ENCODE data around the gene PTH1R. TPM values are rescaled to one million over a fixed set of nuclear protein-coding genes. Genes with fewer than 3 reads are reported as not detected.

The PTH1R gene
- total RNA-seq, 1 donor from 2014 or later = 18.9 TPM

DNA sequence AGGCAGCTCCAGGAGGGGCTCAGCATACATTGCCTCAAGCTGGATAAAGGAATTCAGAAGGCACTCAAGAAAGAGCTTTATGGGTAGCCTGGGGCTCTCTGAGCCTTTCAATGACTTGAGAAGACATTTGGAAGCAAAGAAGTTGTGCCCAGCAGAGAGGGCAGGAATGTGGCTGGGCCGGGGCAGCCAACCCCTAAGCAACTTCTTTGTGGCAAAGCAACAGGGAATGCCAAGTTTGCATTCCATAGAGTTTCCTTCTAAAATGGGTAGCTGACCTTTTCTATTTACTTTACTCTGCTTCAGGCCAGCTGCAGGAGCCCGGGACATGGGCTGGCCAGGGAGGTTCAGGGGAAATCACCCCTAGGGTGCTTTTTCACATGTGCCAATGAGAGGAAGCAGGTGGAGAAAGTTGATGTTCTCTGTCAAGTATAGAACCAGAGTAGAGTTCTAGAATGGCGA, 53.5 kb downstream of the PTH1R start:
- no peak for DNase-seq

DNA sequence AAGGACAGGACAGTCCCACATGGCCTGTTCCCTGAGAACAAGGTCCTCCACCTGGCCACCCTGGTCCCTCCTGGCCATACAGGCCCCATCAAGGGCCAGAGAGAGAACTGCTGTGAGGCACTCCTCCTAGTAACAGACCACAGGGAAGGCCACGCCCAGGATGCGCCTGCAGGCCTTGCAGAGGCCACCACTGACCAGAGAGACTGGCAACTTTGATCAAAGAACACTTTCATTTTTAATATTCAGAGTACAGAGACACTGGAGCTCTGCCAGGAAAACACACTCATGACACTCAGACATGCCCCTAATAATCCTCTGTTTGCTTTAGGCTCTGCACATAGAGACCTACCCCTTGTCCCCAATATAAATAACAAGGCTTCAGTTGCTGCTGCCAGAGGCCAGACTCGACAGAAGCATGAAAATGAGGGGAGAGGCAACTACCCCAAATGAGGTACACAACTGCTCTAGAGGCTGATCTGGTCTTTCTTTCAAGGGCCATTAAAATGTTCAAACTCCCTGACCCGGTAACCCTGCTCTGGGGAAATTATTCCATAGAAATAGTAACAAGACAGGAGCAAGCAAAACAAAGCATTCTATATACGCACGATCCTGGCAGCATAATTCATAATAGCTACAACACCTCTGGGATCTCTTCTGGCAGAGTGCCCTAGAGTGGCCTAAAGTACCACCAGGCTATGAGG, 54.3 kb downstream of the PTH1R start:
- DNase-seq = peak; percentile 27

DNA sequence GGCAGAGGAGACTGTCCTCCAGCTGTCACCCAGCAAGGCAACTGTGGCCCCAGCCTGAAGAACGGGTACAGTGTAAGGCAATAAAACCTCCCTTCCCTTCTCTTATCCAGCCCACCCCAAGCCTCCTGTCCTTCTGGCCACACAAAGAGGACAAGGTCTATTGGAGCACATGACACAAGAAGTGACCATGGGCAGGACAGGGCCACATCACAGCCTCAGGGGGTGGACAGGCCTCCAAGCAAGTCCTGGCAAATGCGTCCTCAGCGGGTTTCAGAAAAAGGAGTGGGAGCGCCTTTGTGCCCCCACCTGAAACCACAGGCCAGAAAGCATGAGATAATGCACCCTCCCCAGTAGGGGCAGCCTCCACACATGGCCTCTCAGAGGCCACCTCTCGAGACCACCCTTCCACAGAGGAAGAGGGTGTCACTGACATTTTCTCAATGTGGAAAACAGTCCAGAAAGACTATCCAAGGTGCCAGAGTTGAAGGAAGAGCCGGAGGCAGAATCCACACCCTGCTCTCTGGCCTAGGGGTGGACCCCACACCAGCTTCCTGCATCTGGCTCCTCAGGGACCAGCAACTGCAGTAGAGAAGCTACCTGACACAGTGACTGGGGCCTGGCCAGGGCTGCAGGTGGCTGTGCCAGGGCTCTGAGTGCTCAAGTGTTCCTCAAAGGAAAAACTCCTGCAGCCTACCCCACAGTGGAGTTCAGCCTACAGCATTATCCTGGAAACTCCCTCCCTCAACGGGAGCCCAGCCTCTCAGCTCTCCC, 55.1 kb downstream of the PTH1R start:
- DNase-seq = no peak

DNA sequence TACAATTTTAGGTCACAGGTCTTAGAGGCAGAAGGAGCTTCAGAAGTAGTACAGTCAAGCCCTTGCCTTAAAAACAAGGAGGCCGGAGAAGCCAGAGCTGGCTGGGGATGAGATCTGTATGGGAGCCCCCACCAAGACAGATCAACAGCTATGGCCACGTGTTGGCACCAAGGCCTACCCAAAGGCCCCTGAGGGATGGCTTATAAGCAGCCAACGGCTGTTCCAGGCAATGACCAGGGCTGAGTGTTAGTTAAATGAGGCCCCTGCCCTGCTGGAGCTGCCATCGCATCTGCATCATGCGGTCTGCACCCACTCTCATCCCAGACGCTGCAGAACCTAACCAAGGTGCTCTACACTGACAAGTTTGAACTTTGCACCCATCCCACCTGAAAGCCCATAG, 55.7 kb downstream of the PTH1R start:
- DNase-seq = no peak

DNA sequence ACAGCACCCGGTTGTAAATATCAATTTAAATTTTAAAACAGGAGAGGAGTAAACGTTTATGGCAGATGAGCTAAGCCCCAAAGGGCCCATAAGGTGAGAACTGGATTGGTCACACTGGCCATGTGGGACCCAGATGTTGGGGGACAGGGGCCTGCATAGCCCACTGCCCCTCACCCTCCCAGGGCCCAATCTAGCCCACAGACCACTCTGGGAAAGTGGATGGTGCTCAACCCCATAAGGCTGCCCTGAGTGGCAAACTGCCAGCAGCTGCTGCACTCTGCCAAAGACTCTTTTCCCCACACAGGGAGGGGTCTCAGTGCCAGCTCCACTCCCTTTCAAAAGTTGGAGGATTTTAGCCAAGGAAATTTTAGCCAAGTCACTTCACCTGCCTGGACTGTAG, 56.6 kb downstream of the PTH1R start:
- DNase-seq = no peak

DNA sequence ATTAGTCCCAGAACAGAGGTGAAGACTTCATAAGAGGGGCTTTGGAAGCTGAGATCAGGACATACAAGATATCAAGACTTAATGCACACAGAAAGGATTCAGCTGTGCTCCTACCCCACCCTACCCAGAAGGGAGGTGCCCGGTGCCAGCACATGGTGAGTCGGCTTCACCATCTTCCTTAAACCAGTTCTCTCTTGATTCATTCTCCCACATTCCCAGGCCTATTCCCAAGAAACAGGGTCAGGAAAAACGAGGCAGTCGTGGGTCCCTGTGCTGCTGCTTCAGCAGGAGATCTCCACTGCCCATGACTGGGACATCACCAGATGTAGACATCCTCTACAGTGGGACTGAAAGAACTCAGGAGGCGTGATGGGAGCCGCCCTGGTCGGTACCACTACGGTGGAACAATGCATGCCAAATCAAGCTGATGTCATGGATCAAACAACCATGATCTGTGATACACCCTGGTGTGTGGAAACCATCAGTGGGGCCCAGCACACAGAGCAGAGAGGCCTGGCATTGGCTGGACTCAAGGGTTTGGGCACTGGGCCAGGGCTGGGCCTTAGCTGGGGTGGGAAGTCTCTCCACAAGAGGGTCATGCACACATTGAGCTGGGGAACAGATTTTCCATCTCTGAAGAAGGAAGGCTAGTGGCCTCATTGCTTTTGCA, 57.1 kb downstream of the PTH1R start:
- no peak for DNase-seq

GRCh38 chr3:46935168-46935858, 57.8 kb downstream of the PTH1R start:
- peak; percentile 70 for DNase-seq

DNA sequence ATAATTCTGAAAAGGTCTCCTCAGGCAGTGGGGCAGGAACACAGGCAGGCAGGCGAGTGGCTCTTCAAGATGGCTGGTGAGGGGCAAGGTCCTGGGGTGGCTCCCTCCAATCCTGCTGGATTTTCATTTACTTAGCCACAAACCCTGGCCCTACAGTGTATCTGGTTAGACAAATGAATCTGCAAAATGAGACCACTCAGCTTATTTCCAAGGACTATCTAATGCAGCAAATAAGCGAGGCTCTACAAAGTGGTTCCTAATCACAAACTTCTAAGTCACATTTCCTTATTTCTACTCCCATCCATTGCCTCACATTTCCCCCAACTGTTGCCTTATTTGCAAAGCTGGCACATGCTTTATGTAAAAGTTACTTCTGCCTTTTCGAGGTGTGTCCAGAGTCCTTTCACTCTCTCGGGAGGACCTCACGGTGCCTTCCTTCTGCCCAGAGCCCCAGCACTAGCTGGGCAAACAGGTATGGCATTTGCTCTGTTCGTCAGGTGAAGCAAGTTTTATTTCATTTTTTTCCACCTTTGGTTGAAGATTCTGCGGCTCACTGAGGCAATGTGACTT, 58.6 kb downstream of the PTH1R start:
- DNase-seq = no peak

GRCh38 chr3:46936733-46937250, 59.3 kb downstream of the PTH1R start:
- DNase-seq = no peak

DNA sequence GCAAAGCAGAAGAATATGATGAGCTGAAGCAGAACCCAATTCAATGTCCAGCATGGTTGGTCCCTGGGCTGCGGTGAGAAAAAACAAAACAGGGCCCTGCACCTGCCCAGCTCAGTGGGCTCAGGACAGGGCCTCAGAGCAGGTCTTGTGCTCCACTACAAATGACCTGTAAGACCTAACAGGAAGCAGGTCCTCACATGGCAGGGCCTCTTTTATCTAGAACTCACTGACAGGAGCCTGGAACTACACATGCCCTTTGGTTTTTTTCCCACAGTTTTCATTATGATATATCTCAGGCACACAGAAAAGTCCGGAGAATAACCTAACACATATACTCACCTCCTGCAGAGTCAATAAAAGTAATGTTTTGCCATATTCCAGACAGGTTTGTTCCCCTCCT, 60.6 kb downstream of the PTH1R start:
- DNase-seq = no peak

DNA sequence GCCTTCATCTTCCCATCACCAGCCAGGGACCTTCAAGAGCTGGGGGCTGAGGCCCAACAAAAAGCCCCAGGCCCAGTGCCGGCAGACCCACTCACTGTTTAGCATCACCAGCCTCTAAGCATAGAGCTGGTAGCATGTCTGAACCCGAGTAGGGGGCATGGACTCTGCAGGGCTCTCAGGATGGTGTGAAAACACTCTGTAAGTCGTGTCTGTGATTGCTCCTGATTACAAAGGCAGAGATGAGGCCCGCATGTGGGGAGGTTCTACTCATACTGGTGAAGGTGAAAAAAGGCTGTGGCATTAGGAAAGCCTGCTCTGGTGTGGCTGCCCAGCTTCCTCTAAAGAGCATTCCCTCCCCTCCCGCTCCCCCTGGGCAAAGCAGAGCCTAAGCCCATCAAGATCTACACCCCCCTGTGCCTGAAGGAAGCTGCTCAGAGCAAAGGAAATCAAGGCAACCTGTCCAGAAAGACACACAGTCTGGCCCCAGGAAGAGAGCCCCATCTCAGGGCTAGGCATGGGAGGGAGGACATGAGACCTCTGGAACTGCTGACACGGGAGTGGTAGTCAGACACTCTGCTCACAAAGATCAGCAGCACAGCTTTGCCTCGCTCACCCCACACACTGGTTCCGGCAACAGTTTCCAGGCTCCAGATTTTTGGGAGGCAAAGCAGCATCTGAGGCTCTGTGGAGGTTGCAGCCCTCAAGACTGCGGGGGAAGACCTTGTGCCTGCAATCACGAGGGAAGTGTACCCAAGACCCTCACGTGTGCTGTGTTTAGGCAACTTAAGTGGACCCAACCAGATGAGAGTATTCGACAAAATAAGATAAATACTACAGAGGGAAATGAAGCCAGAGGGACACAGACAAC, 62.3 kb downstream of the PTH1R start:
- no peak for DNase-seq

GRCh38 chr3:46942076-46942475, 64.6 kb downstream of the PTH1R start:
- no peak for DNase-seq

DNA sequence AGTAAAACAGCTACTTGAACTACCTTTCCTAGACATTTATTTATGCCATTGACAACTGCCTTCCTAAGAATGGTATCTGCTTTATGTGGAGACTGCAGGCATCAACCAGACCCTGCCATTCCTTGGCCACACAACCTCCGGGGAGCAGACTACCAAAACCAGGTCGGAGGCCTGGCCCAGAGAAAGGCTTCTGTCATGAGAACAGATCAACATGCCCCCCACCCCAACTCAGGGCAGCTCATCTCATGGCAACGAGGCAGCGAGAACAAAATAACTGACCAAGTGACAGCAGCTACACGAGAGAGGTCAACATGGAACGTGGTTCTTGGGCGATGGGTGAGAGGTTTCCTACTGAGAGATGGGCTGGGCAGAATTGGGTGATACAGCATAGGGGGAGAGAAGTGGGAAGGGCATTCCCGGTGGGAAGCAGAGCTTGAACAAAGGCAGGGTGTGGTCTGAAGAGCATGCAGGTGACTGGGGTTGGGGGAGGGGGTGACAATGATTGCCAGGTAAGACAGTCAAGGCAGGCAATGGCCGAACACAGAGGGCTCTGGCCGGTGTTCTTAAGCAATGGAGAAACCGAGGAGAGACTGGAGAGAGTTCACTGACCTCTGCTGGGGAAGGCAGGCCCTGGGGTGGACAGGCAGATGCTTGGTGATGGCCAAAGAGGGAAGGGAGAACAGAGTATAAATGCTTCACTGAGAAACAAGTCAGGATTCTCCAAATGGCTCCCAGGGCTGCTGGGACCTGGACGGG, 65.1 kb downstream of the PTH1R start:
- no peak for DNase-seq

DNA sequence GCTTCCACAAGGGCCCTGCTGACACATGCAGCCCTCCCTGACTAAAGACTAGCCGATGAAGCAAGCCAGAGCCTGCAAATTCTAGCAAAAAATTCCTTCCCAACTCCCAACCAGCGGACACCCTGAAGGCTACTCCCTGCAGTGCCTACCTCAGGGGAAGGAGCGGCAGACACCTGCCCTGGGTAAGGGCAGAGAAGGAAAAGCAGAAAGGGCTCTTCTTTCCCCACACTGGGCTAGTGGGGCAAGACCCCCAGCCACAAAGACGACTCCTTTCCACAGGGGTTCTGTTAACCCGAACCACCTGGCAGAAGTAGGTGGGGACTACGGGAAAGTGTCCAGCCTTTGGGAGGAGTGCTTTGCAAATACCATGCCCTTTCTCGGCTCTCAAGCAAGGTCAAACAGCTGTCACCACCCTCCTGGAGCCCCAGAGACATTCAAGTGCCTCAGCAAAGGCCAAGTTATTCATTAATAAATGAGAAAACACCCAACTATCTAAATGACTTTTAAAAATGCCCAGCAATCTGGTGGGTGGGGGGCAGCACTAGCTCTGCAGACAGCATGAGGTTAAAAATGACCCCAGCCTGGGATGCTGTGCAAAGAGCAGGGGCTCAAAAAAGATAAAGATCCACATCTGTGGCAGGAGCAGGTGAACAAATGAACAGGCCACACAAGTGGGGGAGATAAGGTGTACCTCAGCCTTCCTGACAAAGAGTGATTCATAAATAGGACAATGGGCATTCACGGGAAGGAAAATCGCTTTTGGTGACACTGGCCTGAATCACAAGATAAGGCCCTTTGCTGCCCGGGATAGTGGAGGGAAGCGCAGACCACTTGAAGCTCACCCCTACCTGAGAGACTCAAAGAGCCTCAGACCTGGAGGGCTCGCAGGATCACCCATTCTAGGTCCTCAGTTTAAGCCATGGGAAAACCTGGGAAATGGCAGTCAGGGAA, 66.0 kb downstream of the PTH1R start:
- DNase-seq = no peak

DNA sequence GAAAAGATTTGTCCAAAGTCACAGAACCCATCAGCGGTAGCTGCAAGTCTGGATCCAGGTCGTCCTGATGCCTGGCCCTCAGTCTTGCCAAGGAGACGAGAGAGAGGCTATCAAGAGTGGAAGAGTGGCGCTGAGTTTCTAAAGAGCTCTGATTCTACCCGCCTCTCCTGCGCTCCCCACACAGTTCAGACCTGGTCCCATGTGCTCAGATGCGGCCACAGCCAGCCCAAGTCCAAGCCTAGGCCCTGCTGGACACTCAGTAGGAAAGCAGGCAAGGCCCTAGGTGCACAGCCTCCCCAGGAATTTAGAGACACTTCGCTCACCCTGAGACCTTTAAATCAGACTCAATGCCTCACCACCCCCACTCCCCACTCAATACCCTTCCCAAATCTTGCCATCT, 66.7 kb downstream of the PTH1R start:
- no peak for DNase-seq

GRCh38 chr3:46946416-46946815, 68.9 kb downstream of the PTH1R start:
- no peak for DNase-seq

DNA sequence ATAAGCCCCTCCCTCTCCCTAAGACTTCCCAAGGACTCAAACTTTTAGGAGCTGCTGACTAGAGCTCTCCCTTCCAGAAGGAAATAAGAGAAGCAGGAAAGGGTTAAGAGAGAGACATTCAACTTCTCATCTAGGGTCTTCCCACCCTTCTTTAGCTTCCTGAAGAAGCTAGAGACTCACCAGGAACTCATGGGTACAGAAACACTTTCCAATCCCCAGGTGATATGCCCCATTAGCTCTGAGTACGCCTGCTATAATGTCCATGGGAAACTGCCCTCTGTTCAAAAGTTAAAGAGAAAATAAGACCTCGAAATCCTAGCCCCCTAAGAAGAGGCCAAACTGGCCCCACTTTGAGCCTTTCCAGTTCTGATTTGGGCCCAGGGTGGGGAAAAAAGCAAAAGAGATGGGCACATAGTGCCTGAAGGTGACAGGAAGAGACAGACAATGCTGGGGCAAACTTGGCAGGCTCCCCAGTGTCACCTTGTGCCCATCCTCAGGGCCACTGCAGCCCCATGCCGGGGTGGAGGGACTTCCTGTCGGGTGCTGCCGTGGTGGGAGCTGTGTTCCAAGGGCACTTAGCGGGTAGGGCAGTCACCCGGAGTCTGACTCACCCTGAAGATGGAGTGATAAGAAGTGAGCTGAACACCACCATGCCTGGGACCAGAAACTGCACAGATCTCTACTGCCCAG, 69.5 kb downstream of the PTH1R start:
- DNase-seq = no peak

DNA sequence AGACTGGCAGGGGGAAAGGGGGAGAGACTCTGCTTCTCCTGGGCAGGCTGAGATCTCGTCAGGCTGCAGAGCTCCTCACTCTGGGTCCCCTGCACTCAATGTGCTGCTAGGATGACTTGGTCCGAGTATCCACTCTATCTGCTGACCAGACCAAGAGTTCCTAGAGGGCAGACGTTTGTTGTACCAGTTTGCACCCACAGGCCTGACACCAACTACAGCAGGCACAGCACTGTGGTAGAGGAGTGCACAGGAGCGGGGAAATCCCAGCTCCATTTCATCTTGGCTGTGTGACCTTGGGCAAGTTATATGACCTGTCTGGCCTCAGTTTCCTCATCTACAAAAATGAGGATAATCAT, 70.0 kb downstream of the PTH1R start:
- DNase-seq = no peak
